ENCODE measurements around the gene ZBTB40.
A peak's percentile ranks its signal among the peaks of the same experiment; 100 is the strongest.

The ZBTB40 gene

GRCh38 chr1:22451702-22452480 is at the start of gene ZBTB40:
Gene ZBTB40 (plus strand): TSS chr1:22451851. CDS start chr1:22489949, 38,098 bp downstream.
- DNase-seq, result peak; percentile 93

GRCh38 chr1:22402356-22403053 is 49.1 kb upstream of the ZBTB40 start:
- DNase-seq, result no peak

- DNase-seq, result no peak
Observed at GRCh38 chr1:22404486-22404885, 47.2 kb upstream of the ZBTB40 start.

GRCh38 chr1:22406722-22407495 is 44.7 kb upstream of the ZBTB40 start:
- DNase-seq, result no peak

GRCh38 chr1:22408230-22408629 is 43.4 kb upstream of the ZBTB40 start:
- no peak for DNase-seq

- no peak for DNase-seq
Observed at GRCh38 chr1:22410401-22410800, 41.2 kb upstream of the ZBTB40 start.

- DNase-seq, result no peak
Observed at GRCh38 chr1:22410928-22411495, 40.6 kb upstream of the ZBTB40 start.

- no peak for DNase-seq
Observed at GRCh38 chr1:22411589-22411988, 40.1 kb upstream of the ZBTB40 start.

- DNase-seq, result no peak
Observed at GRCh38 chr1:22412932-22413727, 38.5 kb upstream of the ZBTB40 start.

GRCh38 chr1:22413799-22414198 is 37.9 kb upstream of the ZBTB40 start:
- DNase-seq, result no peak

- no peak for DNase-seq
Observed at GRCh38 chr1:22414244-22414751, 37.4 kb upstream of the ZBTB40 start.

GRCh38 chr1:22415489-22415888 is 36.2 kb upstream of the ZBTB40 start:
- no peak for DNase-seq

GRCh38 chr1:22416555-22417454 is 34.8 kb upstream of the ZBTB40 start:
- peak; percentile 85 for DNase-seq

- no peak for DNase-seq
Observed at GRCh38 chr1:22417466-22417865, 34.2 kb upstream of the ZBTB40 start.

GRCh38 chr1:22418312-22418711 is 33.3 kb upstream of the ZBTB40 start:
- DNase-seq, result no peak

- DNase-seq, result peak; percentile 46
Observed at GRCh38 chr1:22418933-22419382, 32.7 kb upstream of the ZBTB40 start.

- peak; percentile 87 for DNase-seq
Observed at GRCh38 chr1:22420455-22421053, 31.1 kb upstream of the ZBTB40 start.

GRCh38 chr1:22426781-22427180 is 24.9 kb upstream of the ZBTB40 start:
- DNase-seq, result no peak

- DNase-seq, result peak; percentile 42
Observed at GRCh38 chr1:22428672-22429071, 23.0 kb upstream of the ZBTB40 start.

- DNase-seq, result no peak
Observed at GRCh38 chr1:22431965-22432364, 19.7 kb upstream of the ZBTB40 start.

Data from NCI-H2227 treated with DMSO at 0.1 percent for 48 hours (cell line).